Measurements from ENCODE around the gene MPHOSPH9. TPM values are rescaled to one million over a fixed set of nuclear protein-coding genes. Genes with fewer than 3 reads are reported as not detected.

The MPHOSPH9 gene
- total RNA-seq, 2 experiments from 2014 or later: 88.3 to 136 TPM

GRCh38 chr12:123145211-123145610 is 87.7 kb downstream of the MPHOSPH9 start:
- Histone ChIP-seq H3K4me1 (ENCODE audit: insufficient read depth, low read length, poor library complexity, severe bottlenecking) (no peaks in the 10 kb centered on the region), H3K4me3 (ENCODE audit: low read depth, low read length, poor library complexity, severe bottlenecking) (no peak overlapping the region), H3K9me3 (ENCODE audit: low read length) (no peaks in the 10 kb centered on the region), H3K4me2 (ENCODE audit: low read length) (no peak overlapping the region), H3K9me2 (ENCODE audit: insufficient read depth, low read length) (no peaks in the 10 kb centered on the region), H2AFZ (ENCODE audit: low read length) (no peak overlapping the region), H3K79me2 (ENCODE audit: insufficient read depth, low read depth, low read length) (no peaks in the 10 kb centered on the region), H3K36me3 (ENCODE audit: insufficient read depth, low read length) (no peaks in the 10 kb centered on the region), H4K20me1 (ENCODE audit: insufficient read depth, low read length) (no peaks in the 10 kb centered on the region), H3K27ac (ENCODE audit: low read depth, low read length, poor library complexity, severe bottlenecking) (no peak overlapping the region)
- intact Hi-C loops (cut with micrococcal nuclease; ENCODE audit: unreplicated experiment): no loop called here
- ChIA-PET POLR2A (interaction anchor here (0.6 kb wide), 1 partner anchor 150 kb away, joined by 3 read pairs; no protein-coding TSS in a partner anchor), CTCF (ENCODE audit: unreplicated experiment) (interaction anchor here (1.0 kb wide), 1 partner anchor 24 kb away, joined by 7 read pairs; no protein-coding TSS in a partner anchor)
- no peak for DNase-seq (ENCODE audit: low spot score)
- no TSS peak for BruUV-seq (replicated peaks)
- TF ChIP-seq EZH2phosphoT487 (IDR thresholded peaks at IDR 0.05; ENCODE audit: borderline replicate concordance, low read depth, low read length) (no peak), CTCF (conservative IDR thresholded peaks at IDR 0.05; ENCODE audit: low read length) (no peak)

GRCh38 chr12:123143736-123144461 is 89.0 kb downstream of the MPHOSPH9 start:
- TF ChIP-seq EZH2phosphoT487 (IDR thresholded peaks at IDR 0.05; ENCODE audit: borderline replicate concordance, low read depth, low read length) (no peak), CTCF (conservative IDR thresholded peaks at IDR 0.05; ENCODE audit: low read length) (no peak)
- DNase-seq (ENCODE audit: low spot score): no peak
- no peaks in the 10 kb centered on the region for H3K9me2 ChIP-seq (ENCODE audit: insufficient read depth, low read length)
- H3K4me3 ChIP-seq (ENCODE audit: low read depth, low read length, poor library complexity, severe bottlenecking): no peak overlapping the region
- H3K27ac ChIP-seq (ENCODE audit: low read depth, low read length, poor library complexity, severe bottlenecking): no peak overlapping the region
- no peaks in the 10 kb centered on the region for H3K36me3 ChIP-seq (ENCODE audit: insufficient read depth, low read length)
- H4K20me1 ChIP-seq (ENCODE audit: insufficient read depth, low read length): no peaks in the 10 kb centered on the region
- no peaks in the 10 kb centered on the region for H3K9me3 ChIP-seq (ENCODE audit: low read length)
- H3K79me2 ChIP-seq (ENCODE audit: insufficient read depth, low read depth, low read length): no peaks in the 10 kb centered on the region
- no TSS peak for BruUV-seq (replicated peaks)
- peak overlapping the region; percentile 17; the same call in 1 of the 2 replicates for H3K4me2 ChIP-seq (ENCODE audit: low read length)
- CTCF ChIA-PET (ENCODE audit: unreplicated experiment): no interaction called here
- H2AFZ ChIP-seq (ENCODE audit: low read length): no peak overlapping the region
- POLR2A ChIA-PET: interaction anchor here (0.5 kb wide), 2 partner anchors 12 to 385 kb away, joined by 3 to 4 read pairs; no protein-coding TSS in a partner anchor
- no peaks in the 10 kb centered on the region for H3K4me1 ChIP-seq (ENCODE audit: insufficient read depth, low read length, poor library complexity, severe bottlenecking)
- intact Hi-C loops (cut with micrococcal nuclease; ENCODE audit: unreplicated experiment): no loop called here
